GM21390 (cell line): Measurements from ENCODE around the gene HFE.
A peak's percentile ranks its signal among the peaks of the same experiment; 100 is the strongest.
"Not testable (repeated sequence)": the region's sequence is repeated elsewhere in the genome, so short reads cannot be mapped to it uniquely, and the experiment has no call there.

Source experiments
- ATAC-seq: cut with Tn5 transposase; IDR thresholded peaks from one replicate; pipeline ENCODE4 v1.9.1; 2021; ENCODE audit not compliant: unreplicated experiment

The HFE gene

GRCh38 chr6:26058477-26059033 lies 28.7 kb upstream of the HFE start:
- not testable (repeated sequence) for ATAC-seq

DNA sequence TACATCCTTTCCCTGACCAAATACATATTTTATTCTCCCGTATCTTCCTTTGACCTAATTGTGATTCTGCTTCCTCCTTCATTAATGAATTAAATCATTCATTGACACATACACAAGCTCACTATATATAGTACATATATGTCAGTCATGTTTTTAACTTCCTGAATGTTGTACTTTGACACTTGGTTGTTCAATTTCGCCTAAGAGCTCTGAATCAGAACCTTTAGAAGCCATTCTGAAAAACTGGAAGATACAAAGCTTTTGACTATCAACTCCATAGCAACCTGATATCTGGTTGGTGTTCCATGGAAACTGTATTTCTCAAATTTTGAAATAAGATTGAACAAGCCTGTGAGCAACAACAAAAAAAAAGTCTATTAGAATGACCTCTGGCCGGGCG lies 27.3 kb upstream of the HFE start:
- no peak for ATAC-seq

DNA sequence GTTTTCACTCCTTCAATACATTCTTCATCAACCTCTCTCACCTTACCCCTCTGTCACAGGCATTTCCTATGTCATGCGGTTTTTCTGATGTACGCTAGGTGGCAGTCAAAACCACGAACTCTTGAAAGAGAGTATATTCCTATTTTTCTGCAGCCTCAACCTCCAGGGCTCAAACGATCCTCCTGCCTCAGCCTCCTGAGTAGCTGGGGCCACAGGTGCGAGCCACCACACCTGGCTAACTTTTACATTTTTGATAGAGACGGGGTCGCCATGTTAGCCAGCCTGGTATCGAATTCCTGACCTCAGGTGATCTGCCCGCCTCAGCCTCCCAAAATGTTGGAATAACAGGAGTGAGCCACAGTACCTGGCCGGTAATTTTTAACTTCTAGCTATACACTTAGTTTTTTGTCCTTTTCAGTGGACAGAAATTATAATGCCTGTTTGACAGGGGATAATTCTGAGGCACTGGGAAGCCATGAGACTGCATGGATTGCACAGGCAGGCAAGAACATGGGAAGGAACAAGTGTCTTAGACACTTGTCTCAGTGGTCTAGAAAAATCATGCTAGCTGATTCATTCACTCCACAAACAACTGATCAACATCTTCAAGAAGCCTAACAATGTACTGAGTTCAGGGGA lies 22.5 kb upstream of the HFE start:
- no peak for ATAC-seq

- peak; percentile 87 for ATAC-seq
These were observed 21.3 kb upstream of the HFE start for GRCh38 chr6:26065952-26066380.

- ATAC-seq: no peak
These were observed 19.9 kb upstream of the HFE start for GRCh38 chr6:26067367-26067766.

DNA sequence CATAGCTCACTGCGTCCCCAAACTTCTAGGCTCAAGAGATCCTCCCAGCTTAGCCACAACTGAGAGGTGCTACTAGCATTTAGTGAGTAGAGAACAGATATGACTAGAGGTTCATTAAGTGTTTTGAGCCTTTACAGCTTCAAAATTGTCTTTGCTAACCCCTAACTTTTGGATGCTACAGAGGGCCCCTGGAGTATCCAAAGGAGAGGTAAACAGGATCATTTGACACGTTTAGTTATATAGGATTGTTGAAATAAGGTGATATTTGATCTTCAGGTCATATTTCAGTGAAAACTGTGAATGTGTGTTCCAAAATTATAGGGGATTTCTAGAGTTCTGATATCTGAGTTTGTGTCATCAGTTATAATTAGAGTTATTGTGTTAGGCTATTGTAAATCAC lies 19.2 kb upstream of the HFE start:
- no peak for ATAC-seq

- no peak for ATAC-seq
These were observed 16.1 kb upstream of the HFE start for GRCh38 chr6:26071135-26071534.

DNA sequence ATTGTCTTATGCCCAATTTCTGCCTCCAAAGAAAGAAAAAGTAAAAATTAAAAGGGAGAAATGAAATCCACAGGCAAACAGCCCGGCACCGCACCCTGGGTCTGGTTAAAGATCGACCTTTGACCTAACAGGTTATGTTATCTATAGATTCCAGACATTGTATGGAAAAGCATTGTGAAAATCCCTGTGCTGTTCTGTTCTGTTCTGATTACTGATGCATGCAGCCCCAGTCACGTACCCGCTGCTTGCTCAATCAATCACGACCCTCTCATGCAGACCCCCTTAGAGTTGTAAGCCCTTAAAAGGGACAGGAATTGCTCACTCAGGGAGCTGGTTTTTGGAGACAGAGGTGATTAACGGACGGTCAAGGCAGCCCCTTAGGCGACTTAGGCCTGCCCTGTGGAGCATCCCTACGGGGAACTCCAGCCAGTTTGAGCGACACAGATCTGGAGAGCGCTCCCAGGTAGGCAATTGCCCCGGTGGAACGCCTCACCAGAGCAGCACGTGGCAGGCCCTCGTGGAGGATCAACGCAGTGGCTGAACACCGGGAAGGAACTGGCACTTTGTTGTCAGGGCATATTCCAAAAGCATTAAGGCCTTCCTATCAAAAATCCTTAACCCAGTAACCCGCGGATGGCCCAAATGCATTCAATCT lies 12.0 kb upstream of the HFE start:
- ATAC-seq: no peak

GRCh38 chr6:26078066-26078465 lies 9.2 kb upstream of the HFE start:
- ATAC-seq: not testable (repeated sequence)

DNA sequence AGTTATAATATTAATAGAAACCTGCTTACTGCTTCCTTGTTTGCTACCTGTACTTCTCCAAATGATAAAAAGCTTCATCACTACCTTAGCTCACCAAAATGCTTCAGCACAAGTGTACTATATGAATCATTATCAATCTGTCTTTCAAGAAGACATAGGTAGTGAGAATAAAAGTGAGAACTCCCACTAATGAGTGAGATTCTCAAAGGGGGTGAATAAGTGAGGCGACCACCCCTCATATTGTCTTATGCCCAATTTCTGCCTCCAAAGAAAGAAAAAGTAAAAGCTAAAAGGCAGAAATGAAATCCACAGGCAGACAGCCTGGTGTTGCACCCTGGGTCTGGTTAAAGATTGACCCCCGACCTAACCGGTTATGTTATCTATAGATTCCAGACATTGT lies 6.1 kb upstream of the HFE start:
- not testable (repeated sequence) for ATAC-seq

- no peak for ATAC-seq
These were observed 1.0 kb upstream of the HFE start for GRCh38 chr6:26086211-26086610.

DNA sequence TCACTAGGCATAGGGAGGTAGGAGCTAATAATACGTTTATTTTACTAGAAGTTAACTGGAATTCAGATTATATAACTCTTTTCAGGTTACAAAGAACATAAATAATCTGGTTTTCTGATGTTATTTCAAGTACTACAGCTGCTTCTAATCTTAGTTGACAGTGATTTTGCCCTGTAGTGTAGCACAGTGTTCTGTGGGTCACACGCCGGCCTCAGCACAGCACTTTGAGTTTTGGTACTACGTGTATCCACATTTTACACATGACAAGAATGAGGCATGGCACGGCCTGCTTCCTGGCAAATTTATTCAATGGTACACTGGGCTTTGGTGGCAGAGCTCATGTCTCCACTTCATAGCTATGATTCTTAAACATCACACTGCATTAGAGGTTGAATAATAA lies 1.1 kb downstream of the HFE start:
- no peak for ATAC-seq

GRCh38 chr6:26089272-26089671 lies 2.0 kb downstream of the HFE start:
- ATAC-seq: no peak

GRCh38 chr6:26092443-26092842 lies 5.2 kb downstream of the HFE start:
- no peak for ATAC-seq

- ATAC-seq: no peak
These were observed 6.8 kb downstream of the HFE start for GRCh38 chr6:26094036-26094435.

DNA sequence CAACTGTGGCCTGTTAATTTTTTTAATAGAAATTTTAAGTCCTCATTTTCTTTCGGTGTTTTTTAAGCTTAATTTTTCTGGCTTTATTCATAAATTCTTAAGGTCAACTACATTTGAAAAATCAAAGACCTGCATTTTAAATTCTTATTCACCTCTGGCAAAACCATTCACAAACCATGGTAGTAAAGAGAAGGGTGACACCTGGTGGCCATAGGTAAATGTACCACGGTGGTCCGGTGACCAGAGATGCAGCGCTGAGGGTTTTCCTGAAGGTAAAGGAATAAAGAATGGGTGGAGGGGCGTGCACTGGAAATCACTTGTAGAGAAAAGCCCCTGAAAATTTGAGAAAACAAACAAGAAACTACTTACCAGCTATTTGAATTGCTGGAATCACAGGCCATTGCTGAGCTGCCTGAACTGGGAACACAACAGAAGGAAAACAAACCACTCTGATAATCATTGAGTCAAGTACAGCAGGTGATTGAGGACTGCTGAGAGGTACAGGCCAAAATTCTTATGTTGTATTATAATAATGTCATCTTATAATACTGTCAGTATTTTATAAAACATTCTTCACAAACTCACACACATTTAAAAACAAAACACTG lies 10.1 kb downstream of the HFE start:
- ATAC-seq: no peak

GRCh38 chr6:26103141-26103769 lies 16.0 kb downstream of the HFE start:
- peak; percentile 72 for ATAC-seq

DNA sequence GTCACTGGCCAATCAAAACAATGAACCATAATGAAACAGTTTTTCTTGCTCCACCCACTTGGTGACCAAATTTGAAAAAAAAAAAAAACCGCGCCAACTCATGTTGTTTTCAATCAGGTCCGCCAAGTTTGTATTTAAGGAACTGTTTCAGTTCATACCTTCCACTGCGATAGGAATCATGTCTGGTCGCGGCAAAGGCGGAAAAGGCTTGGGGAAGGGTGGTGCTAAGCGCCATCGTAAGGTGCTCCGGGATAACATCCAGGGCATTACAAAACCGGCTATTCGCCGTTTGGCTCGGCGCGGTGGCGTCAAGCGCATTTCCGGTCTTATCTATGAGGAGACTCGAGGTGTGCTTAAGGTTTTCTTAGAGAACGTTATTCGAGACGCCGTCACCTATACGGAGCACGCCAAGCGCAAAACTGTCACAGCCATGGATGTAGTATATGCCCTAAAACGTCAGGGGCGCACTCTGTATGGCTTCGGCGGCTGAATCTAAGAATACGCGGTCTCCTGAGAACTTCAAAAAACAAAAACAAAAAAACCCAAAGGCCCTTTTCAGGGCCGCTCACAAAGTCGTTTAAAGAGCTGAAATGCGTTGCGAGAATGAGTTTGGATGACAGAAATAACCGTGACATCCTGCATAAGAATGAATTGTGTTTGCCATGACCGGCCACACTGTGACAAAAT lies 16.7 kb downstream of the HFE start:
- peak; percentile 87 for ATAC-seq

- ATAC-seq: peak; percentile 3
These were observed 17.4 kb downstream of the HFE start for GRCh38 chr6:26104457-26105108.

GRCh38 chr6:26105109-26105730 lies 18.0 kb downstream of the HFE start:
- ATAC-seq: no peak
